ENCODE results near the gene KIF7.
A peak's percentile ranks its signal among the peaks of the same experiment; 100 is the strongest.

The KIF7 gene

GRCh38 chr15:89670971-89671560 is 15.8 kb upstream of the KIF7 start:
- no peak for DNase-seq

DNA sequence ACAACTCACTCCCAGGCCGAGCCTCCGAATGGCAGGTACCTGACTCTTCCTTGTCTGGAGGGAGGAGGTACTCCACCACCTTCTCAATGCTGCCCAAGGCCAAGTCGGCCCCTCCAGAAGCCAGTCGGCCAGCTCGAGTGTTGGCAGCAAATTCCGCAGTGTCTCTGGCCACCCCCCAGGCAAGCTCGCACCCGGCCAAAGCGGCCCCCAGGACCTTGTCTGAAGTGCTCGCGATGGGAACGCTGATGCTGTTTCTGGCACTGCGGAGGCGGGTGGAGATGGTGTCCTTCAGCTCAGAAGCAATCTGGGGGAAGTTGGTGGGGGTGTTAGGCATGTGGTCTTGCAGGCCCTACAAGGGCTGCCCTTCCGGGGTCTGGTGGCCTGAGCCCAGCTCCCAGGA is 14.7 kb upstream of the KIF7 start:
- no peak for DNase-seq

DNA sequence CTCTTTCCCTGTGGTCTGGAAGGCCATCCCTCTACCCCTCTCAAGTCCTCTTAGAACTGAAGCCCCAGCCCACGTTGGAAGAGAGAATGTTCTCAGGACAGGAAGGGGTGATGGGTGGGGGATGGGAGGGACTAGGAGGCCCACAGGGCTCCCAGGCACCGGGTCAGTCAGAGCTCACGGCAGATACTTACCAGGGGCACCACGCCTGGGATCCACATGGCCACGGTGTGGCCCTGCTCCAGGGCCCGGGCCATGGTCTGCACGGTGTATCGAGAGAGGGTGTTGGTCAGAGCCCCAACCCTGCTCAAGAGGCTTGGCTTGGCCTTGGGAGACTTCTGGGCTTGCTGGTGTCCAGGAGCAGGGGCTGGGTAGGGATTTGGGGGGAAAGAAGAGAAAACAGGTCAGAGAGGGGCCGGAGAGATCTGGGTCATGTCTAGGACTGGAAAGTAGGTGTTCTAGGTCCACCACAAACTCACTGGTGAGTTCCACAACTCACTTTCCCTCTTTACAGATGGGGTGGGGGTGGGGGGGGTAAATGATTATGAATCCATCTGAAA is 14.1 kb upstream of the KIF7 start:
- no peak for DNase-seq

GRCh38 chr15:89668171-89668570 is 12.9 kb upstream of the KIF7 start:
- no peak for DNase-seq

DNA sequence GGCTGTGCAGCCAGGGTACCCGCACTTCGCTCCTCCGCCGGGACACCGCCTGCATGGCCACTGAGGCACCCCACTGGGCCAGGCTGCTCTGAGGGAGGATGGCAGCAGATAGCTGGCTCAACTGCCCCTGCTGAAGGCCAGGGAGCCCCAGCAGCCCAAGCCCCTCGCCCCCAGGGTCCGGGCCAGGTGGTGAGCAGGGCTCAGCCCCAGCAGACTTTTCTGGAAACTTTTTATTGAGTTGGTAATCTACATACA is 12.4 kb upstream of the KIF7 start:
- no peak for DNase-seq

DNA sequence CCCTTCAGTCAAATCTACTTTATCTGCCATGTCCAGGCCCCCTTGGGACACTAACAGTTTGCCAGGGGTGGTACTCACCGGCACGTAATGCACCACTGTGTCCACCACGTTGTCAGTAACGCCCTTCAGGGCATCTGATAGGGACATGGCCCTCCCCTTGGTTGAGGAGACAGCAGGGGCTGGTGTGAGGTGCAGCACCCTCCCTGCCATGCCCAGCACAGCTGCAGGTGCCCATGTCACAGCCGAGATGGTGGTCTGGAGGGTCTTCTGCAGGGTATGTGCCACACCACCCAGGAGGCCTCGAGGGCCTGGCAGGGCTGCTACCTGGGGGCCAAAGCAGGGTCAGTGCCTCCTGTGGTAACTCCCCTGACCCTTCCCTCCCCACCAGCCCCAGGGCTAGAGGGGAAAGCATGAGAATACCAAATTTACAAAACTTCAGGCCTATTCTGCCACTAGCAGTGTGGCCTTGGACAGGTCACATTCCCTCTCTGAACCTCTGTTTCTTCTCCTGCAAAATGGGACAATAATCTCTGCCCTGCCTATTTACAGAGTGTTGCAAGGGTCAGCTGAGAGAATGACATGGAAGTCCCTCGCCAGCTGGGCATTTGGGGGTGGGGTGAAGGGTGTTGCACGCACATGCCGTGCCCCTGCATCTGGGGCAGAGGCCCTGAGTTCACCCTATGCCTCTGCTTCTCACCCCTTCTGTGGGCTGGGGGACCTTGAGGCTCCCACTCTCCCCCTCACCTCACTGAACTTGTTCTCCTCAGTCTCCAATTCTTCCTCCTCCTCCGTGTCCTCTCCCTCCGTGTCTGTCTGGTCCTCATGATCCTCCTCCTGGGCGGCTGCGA is 11.8 kb upstream of the KIF7 start:
- DNase-seq, result no peak

DNA sequence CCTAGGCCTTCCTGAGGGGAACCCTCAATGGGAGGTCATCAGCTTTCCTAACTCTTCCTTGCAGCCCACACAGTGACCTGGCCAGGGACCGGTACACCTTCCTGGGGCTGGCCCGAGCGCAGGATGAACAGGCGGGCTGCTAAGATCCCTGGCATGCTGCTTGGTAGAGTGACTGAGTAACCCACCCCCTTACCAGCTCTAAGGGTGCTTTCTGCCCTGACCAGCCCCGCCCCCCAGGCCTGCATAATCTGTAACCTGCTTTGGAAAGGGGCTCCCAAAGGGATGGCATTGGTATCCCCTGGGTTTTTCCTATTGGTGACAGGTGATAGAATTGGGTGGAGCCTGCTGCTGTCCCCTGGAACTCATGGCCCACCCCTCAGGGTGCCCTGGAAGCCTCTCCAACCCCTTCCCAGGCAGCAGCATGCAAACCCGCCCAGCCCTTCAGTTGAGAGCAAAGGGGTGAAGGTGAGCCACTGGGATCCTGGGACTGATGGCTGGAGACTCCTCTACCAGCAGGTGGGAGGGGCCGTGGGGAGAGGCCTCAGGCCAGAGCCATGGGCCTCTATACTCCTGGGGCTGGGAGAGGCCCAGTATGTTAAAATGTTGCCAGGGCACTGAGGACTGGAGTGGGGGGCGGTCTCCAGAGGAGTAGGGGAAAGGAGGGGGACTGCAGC is 11.1 kb upstream of the KIF7 start:
- no peak for DNase-seq

GRCh38 chr15:89665449-89666181 is 10.3 kb upstream of the KIF7 start:
- peak in 2 of 14 donors; percentile 13 to 46 for DNase-seq

GRCh38 chr15:89664441-89665350 is 9.4 kb upstream of the KIF7 start:
- DNase-seq, result no peak

DNA sequence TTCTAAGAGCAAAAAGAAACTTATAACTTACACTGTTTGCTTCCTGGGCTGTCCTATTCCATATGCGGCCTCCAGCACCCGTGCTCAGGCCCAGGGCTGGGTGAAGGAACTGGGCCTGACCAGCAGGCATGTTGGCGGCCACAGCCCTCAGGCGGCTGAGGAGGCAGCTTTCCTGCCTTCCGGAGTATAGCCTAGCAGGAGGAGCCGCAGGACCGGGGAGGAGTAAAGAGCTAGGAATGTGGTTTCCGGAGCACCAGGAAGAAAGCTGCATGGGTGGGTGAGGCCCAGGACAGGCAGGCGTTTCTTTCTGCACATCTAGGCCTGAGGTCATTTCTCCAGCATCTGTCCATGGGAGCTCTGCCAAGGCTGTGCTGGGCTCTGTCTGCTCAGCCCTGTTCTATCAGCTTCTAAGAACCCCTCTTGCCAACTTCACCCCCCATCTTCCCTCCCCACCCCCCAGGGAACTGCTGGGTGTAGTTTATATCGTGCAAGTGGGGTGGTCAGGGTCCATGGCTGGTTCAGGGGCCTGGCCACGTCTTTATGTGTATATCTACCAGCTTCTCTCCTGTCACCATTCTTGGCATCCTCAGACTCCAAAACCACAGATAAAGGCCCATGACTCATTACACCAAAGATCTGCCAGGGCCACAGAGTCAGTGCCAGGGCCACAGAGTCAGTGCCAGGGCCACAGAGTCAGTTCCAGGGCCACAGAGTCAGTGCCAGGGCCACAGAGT is 7.8 kb upstream of the KIF7 start:
- no peak for DNase-seq

DNA sequence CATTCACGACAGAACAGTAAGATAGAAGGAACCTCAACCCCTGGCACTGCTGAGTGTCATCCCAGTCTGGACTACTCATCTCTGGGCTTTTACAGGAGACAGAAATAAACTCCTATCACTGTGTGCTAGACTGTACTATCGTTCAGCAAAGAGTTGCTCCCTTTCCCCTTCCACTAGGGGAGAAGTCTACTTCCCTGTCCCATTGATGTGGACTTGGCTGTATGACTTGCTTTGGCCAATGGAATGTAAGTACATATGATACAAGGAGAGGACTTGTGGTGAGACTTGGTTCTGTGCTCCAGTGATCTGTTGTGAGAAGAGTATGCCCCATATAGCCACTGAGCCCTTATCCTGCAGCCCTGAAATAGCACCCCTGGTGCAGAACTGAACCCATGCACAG is 5.3 kb upstream of the KIF7 start:
- no peak for DNase-seq

GRCh38 chr15:89659295-89659694 is 4.0 kb upstream of the KIF7 start:
- DNase-seq, result no peak

DNA sequence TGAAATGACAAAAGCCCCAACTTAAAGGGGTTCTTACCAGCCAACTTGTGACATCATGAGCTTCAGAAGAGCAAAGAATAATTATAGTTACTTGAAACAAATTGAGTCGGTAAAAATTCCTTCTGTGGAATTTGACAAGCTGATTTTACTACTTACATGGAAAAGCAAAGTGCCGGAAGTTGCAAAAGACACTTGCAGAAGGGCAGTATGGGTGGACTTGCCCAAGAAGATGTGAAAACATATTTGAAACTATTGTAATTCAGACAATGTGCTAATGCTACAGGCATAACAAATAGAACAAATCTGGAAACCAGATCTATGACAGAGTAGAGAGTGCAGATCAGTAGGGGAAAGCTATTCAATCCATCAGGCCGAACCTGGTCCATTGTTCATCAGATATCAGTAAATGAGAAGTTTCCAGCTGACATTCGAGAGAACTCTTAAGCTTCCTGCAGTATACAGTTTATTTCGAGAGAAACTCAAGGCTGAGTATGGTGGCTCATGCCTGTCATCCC is 2.5 kb upstream of the KIF7 start:
- no peak for DNase-seq

- no peak for DNase-seq
These were observed 999 bp upstream of the KIF7 start for GRCh38 chr15:89656116-89656815.

GRCh38 chr15:89654301-89654761 is 936 bp downstream of the KIF7 start:
- DNase-seq, result no peak

GRCh38 chr15:89653578-89653977 is 1.7 kb downstream of the KIF7 start:
- DNase-seq, result no peak

GRCh38 chr15:89652666-89653065 is 2.6 kb downstream of the KIF7 start:
- no peak for DNase-seq

GRCh38 chr15:89652131-89652530 is 3.1 kb downstream of the KIF7 start:
- DNase-seq, result no peak

GRCh38 chr15:89649716-89650115 is 5.6 kb downstream of the KIF7 start:
- no peak for DNase-seq

GRCh38 chr15:89649013-89649625 is 6.1 kb downstream of the KIF7 start:
- no peak for DNase-seq

All from C1 segment of cervical spinal cord (tissue), 14 donors.